ENCODE results near the gene PRR14L. TPM values are rescaled to one million over a fixed set of nuclear protein-coding genes. Genes with fewer than 3 reads are reported as not detected.
"Not testable (repeated sequence)": the region's sequence is repeated elsewhere in the genome, so short reads cannot be mapped to it uniquely, and the experiment has no call there.

Gene PRR14L
- total RNA-seq, 4 donors from 2014 or later = 23.8 to 31.2 (median 30.3) TPM

DNA sequence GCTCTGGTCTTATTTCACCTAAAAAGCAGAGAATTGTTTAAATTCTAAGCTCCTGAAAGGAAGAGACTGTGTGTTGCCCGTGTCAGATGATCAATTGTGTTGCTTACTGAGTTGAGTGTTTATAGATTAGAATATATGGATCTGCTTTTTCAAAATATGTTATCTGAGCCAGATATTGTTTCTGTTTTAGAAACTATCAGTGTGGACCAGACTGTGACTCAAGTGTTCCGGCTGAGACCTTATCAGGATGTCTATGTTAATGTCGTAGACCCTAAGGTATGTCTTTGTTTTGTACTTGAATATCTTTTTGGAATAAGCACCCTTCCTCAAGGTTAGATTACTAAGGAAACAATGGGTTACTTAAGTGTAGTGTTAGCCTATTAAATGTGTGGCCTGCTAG, 14.9 kb upstream of the PRR14L start:
- DNase-seq (ENCODE audit: low spot score) (no peak), ATAC-seq (ENCODE audit: low FRiP score) (no peak)
- TF ChIP-seq, protein P1, sequence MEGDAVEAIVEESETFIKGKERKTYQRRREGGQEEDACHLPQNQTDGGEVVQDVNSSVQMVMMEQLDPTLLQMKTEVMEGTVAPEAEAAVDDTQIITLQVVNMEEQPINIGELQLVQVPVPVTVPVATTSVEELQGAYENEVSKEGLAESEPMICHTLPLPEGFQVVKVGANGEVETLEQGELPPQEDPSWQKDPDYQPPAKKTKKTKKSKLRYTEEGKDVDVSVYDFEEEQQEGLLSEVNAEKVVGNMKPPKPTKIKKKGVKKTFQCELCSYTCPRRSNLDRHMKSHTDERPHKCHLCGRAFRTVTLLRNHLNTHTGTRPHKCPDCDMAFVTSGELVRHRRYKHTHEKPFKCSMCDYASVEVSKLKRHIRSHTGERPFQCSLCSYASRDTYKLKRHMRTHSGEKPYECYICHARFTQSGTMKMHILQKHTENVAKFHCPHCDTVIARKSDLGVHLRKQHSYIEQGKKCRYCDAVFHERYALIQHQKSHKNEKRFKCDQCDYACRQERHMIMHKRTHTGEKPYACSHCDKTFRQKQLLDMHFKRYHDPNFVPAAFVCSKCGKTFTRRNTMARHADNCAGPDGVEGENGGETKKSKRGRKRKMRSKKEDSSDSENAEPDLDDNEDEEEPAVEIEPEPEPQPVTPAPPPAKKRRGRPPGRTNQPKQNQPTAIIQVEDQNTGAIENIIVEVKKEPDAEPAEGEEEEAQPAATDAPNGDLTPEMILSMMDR (IDR thresholded peaks at IDR 0.05) = no peak

DNA sequence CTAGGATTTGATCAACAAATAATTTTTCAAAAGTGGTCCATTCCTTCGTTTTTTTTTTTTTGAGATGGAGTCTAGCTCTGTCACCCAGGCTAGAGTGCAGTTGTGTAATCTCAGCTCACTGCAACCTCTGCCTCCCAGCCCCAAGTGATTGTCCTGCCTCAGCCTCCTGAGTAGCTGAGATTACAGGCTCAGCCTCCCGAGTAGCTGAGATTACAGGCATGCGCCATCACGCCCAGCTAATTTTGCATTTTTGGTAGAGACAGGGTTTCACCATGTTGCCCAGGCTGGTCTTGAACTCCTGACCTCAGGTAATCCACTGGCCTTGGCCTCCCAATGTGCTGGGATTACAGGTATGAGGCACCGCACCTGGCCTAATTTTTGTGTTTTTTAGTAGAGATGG, 8.9 kb upstream of the PRR14L start:
- not testable (repeated sequence) for DNase-seq (ENCODE audit: low spot score); ATAC-seq (ENCODE audit: low FRiP score)

DNA sequence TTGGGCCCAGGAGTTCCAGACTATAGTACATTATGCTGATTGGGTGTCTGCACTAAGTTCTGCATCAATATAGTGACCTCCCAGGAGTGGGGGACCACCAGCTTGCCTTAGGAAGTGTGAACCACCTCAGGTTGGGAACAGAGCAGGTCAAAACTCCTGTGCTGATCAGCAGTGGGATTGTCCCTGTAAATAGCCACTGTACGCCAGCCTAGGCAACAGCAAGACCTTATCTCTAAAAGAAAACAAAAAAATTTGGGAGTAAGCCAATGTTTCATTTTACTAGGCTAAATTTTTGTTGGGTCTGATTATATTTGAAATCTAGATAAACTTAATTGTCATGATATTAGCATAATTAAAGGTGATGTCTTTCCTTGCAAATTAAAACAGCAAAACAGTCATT, 7.3 kb upstream of the PRR14L start:
- no peak for ATAC-seq (ENCODE audit: low FRiP score)
- no peak for DNase-seq (ENCODE audit: low spot score)
- TF ChIP-seq, protein P1 (IDR thresholded peaks at IDR 0.05) = no peak

DNA sequence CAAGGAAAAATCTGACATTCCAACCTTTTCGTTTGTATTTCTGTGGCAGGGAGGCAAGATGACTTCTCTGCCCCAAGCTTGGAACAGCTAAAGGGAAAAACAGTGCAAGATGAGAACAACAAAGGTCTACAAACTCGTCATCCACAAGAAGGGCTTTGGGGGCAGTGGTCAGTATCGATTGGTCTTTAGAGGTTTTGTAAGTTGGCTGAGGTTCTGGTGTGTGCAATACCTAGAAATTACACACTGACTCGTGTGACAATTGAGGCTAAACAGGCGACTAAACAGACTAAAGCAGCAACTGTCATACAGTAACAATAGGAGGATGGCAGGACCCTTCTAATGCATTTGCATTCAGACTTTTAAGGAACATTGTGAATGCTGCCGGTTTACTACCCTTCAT, 4.9 kb upstream of the PRR14L start:
- DNase-seq (ENCODE audit: low spot score) (no peak), ATAC-seq (ENCODE audit: low FRiP score) (no peak)
- TF ChIP-seq, protein P1 (IDR thresholded peaks at IDR 0.05) = no peak

DNA sequence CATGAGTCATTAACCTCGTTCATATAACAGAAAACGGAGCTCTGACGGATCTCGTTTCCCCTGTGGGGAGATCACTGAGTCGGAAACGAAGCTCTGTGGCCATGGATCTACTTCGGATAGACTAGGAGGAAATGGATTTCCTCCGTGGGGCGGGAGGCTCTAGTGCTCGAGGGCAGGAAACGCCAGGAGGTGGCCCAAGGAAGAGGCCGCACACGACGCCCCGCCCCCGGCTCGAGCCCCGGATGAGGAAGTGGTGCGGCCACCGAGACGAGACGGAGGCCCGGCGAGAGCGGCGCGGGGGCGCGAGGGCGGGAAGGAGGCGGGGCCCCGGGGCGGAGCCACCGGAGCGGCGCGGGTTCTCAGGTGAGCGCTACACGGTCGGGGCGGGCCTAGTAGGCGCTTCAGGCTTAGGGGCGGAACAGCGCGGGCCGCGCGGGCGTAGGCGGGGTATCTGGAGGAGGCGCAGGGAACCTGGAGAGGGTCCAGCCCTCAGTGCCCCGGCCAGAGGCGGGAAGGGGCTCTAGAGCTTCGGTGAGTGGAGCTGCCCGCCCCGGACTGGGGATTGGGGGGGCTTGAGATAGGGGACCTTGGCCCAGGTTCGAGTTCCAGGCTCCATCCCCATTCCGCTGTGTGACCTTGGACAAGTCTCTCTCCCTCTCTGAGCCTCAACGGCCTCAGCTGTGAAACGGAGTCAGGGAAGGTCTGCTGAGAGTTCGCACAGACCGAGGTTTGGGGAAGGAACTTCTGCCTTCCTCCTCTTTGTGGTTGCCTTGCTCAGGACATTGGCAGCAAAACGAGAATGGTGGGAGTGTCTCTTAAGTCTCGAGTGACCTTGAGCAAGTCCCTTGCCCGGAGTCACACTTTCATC, 3.9 kb upstream of the PRR14L start, which contains the start of gene DEPDC5:
TSS of gene DEPDC5 (plus strand) at position 386 of the 868 bp plus-strand sequence. CDS start 903 bp downstream, outside the sequence.
- ATAC-seq (ENCODE audit: low FRiP score) (peak; percentile 83), DNase-seq (ENCODE audit: low spot score) (peak; percentile 80)
- TF ChIP-seq, protein P1 (IDR thresholded peaks at IDR 0.05) = no peak

DNA sequence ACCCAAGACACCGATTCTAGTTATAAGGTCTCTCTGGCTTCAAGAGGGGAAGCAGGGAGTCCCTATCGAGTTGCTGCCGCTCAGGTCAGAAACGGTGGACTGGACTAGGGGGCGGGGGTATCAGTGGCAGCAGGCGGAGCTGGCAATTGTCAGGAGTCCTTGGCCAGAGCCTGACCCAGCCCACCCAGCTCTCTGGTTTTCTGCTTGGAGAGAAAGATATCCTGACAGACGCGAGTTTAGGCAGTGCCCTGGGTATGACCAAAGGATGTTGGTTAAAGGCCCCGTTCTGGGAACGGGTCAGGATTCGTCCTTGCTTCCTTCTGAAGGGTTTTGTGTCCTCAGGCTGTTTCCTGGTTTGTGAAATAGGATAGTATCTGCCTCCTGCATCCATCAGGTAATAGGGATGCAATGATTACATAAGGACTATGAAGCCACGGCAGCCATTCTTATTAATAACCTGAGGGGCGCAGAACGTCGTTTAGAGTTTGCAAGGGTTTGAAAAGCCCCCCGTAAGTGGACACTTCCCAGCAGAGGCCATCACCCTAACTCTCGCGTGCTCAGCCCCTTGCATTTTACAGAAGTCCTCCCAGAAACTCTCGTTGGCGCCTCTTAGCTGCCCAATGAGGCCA, 3.2 kb upstream of the PRR14L start:
- peak; percentile 25 for ATAC-seq (ENCODE audit: low FRiP score)
- TF ChIP-seq, protein P1 (IDR thresholded peaks at IDR 0.05) = no peak
- DNase-seq (ENCODE audit: low spot score) = no peak

DNA sequence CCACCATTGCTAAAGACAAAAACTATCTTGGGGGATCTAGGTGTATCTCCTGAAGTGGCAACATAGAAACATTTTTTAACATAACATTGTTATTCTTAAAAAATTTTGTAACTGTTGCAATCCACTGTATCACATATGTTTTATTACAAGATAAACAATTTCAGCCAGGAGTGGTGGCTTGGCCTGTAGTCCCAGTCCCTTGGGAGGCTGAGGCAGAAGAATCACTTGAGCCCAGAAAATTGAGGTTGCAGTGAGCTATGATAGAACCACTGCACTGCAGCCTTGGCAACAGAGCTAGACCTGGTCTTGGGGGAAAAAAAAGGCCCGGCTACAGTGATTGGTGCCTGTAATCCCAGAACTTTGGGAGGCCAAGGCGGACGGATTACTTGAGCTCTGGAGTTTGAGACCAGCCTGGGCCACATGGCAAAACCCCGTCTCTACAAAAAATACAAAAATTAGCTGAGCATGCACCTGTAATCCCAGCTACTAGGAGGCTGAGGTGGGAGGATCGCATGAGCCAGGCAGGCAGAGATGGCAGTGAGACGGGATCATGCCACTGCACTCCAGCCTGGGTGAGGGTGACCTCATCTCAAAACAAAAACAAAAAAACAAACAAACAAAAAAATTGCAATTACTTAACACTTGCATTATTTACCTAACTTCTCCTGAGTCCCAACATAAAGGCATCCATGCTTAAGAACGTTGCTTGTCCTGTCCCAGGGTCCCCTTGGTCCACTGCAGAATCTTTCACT, 2.3 kb upstream of the PRR14L start:
- TF ChIP-seq, protein P1 (IDR thresholded peaks at IDR 0.05) = no peak
- ATAC-seq (ENCODE audit: low FRiP score) (no peak), DNase-seq (ENCODE audit: low spot score) (no peak)

Measured in omental fat pad (tissue), 4 donors.